SK-N-SH (cell line): ENCODE data around the gene KSR2. TPM values are rescaled to one million over a fixed set of nuclear protein-coding genes. Genes with fewer than 3 reads are reported as not detected.

Experiments used
- CTCF ChIA-PET: fragments of 300-600, 350-600 bp; formaldehyde crosslinking; extraction: SDS; loops from one replicate; lab custom pipeline; 2021; lab: Yijun Ruan, JAX
- POLR2A ChIA-PET: fragments of 350-600 bp; sonication (Branson Sonifier 250); formaldehyde crosslinking; extraction: SDS; loops from one replicate; lab custom pipeline; 2020; ENCODE audit warnings: antibody characterized with exemption, inconsistent platforms; lab: Yijun Ruan, JAX
- DNase-seq: peaks from one replicate; pipeline ENCODE4 v3.0.0; 2012
- H2AFZ ChIP-seq: fragments of 200-600 bp; sonication (generic); 2 replicates; pipeline ENCODE4 v1.8.1; 2016; ENCODE audit warnings: antibody characterized with exemption, mild to moderate bottlenecking, low read depth
- H3F3A ChIP-seq: fragments of 200-600 bp; sonication (generic); replicated peaks from 2 replicates; pipeline ENCODE3; 2016; ENCODE audit warnings: antibody characterized with exemption, mild to moderate bottlenecking; ENCODE audit not compliant: insufficient read depth
- H3K27ac ChIP-seq, 2 experiments: fragments of 200-500 bp in 1 of 2; fragments of 200-600 bp in 1 of 2; sonication (Bioruptor generic) in 1 of 2; sonication (generic), shearing (Covaris generic) in 1 of 2; 2 replicates each; pipeline versions ENCODE4 v1.5.1 to v1.6.1; 2014 to 2016; ENCODE audit warnings: low read depth in 2 of 2, inconsistent platforms in 1 of 2, low read length in 1 of 2, mild to moderate bottlenecking in 1 of 2, mixed read lengths in 1 of 2
- H3K27me3 ChIP-seq: fragments of 200-600 bp; sonication (generic), shearing (Covaris generic); 2 replicates; pipeline ENCODE4 v1.6.1; 2016; ENCODE audit warnings: mixed run types; ENCODE audit not compliant: insufficient read depth
- H3K36me3 ChIP-seq, 2 experiments: fragments of 200-500 bp in 1 of 2; fragments of 200-600 bp in 1 of 2; sonication (Bioruptor generic) in 1 of 2; sonication (generic) in 1 of 2; replicated peaks in 1 of 2; 2 replicates each; pipeline versions ENCODE3 to v1.5.1; 2014 to 2016; ENCODE audit warnings: low read length in 1 of 2, mild to moderate bottlenecking in 1 of 2; ENCODE audit not compliant: insufficient read depth in 2 of 2, control insufficient read depth in 1 of 2
- H3K4me1 ChIP-seq, 2 experiments: fragments of 200-500 bp in 1 of 2; fragments of 200-600 bp in 1 of 2; sonication (Bioruptor generic) in 1 of 2; sonication (generic), shearing (Covaris generic) in 1 of 2; 2 replicates each; pipeline versions ENCODE4 v1.5.1 to v1.6.1; 2014 to 2016; ENCODE audit warnings: low read depth in 1 of 2, low read length in 1 of 2, mixed run types in 1 of 2; ENCODE audit not compliant: insufficient read depth in 2 of 2, control insufficient read depth in 1 of 2
- H3K4me2 ChIP-seq: fragments of 200-600 bp; sonication (generic), shearing (Covaris generic); 2 replicates; pipeline ENCODE4 v1.6.1; 2017; ENCODE audit warnings: mixed run types
- H3K4me3 ChIP-seq, 2 experiments: fragments of 200-500 bp in 1 of 2; fragments of 200-600 bp in 1 of 2; sonication (Bioruptor generic) in 1 of 2; sonication (generic), shearing (Covaris generic) in 1 of 2; 2 replicates each; pipeline versions ENCODE4 v1.5.1 to v1.8.1; 2014 to 2016; ENCODE audit warnings: low read depth in 2 of 2, inconsistent platforms in 1 of 2, low read length in 1 of 2, mild to moderate bottlenecking in 1 of 2, mixed read lengths in 1 of 2, moderate library complexity in 1 of 2
- H3K79me2 ChIP-seq: fragments of 200-600 bp; sonication (generic); 2 replicates; pipeline ENCODE4 v1.8.1; 2017; ENCODE audit warnings: mild to moderate bottlenecking; ENCODE audit not compliant: insufficient read depth
- H3K9ac ChIP-seq: fragments of 200-600 bp; sonication (generic); 2 replicates; pipeline ENCODE4 v1.6.1; 2017; ENCODE audit warnings: mixed run types
- H3K9me2 ChIP-seq: fragments of 200-600 bp; sonication (generic); 2 replicates; pipeline ENCODE4 v1.6.1; 2017; ENCODE audit warnings: mixed run types
- H3K9me3 ChIP-seq: fragments of 200-600 bp; sonication (generic); 2 replicates; pipeline ENCODE4 v1.6.1; 2017; ENCODE audit warnings: mixed run types, mild to moderate bottlenecking, moderate library complexity
- H4K20me1 ChIP-seq: fragments of 200-600 bp; sonication (generic); 2 replicates; pipeline ENCODE4 v1.6.1; 2017; ENCODE audit warnings: mild to moderate bottlenecking, mixed run types; ENCODE audit not compliant: insufficient read depth
- ELF1 ChIP-seq: IDR thresholded peaks from 2 replicates; pipeline ENCODE4 v1.4.0; 2012
- EP300 ChIP-seq, 2 experiments: IDR thresholded peaks; 2 replicates each; pipeline versions ENCODE4 v1.4.0 to v1.6.1; 2012; ENCODE audit warnings: borderline replicate concordance in 1 of 2, low read depth in 1 of 2, low read length in 1 of 2
- FOSL2 ChIP-seq: IDR thresholded peaks from 2 replicates; pipeline ENCODE4 v1.4.0; 2012; ENCODE audit warnings: low read depth, mild to moderate bottlenecking, moderate library complexity, borderline replicate concordance
- FOXM1 ChIP-seq: IDR thresholded peaks from 2 replicates; pipeline ENCODE4 v1.4.0; 2012; ENCODE audit warnings: low read depth, mild to moderate bottlenecking
- GABPA ChIP-seq: IDR thresholded peaks from 2 replicates; pipeline ENCODE4 v1.4.0; 2012; ENCODE audit warnings: low read depth, mild to moderate bottlenecking
- TCF12 ChIP-seq: IDR thresholded peaks from 2 replicates; pipeline ENCODE4 v1.4.0; 2012
- WGBS: methylation state at CpG from one replicate; pipeline ENCODE4 v1.1.6; 2017; ENCODE audit warnings: low lambda C conversion rate; 5-methylcytosine and 5-hydroxymethylcytosine counted together
- polyA plus RNA-seq, 3 experiments: library from polyadenylated mRNA; depleted of rRNA; stranded (reverse); fragments of >200 nt; gene quantifications; 2 replicates each; pipeline ENCODE4 v1.2.3, GENCODE V29; 2012
- TF ChIP-seq, protein P1 (sequence below): IDR thresholded peaks from 2 replicates; pipeline ENCODE4 v1.6.1; 2012; ENCODE audit warnings: mild to moderate bottlenecking, low read depth, low read length, moderate library complexity
- TF ChIP-seq, protein P2 (sequence below): IDR thresholded peaks from 2 replicates; pipeline ENCODE4 v1.4.0; 2012; ENCODE audit warnings: low read depth
- TF ChIP-seq, protein P3 (sequence below): fragments of 200-600 bp; sonication (generic); IDR thresholded peaks from 2 replicates; pipeline ENCODE4 v1.6.1; 2017; ENCODE audit warnings: antibody characterized with exemption, mild to moderate bottlenecking, moderate library complexity
- TF ChIP-seq, protein P4 (sequence below): fragments of 150-350 bp; IDR thresholded peaks from 2 replicates; pipeline ENCODE4 v1.6.1; 2017; ENCODE audit warnings: antibody characterized with exemption, low read length, low read depth, borderline replicate concordance
- TF ChIP-seq, protein P5 (sequence below): IDR thresholded peaks from 2 replicates; pipeline ENCODE4; 2012

The KSR2 gene
- polyA plus RNA-seq, 1 of the 3 experiments (the other 2 are of a cell fraction) = 0.12 TPM

DNA sequence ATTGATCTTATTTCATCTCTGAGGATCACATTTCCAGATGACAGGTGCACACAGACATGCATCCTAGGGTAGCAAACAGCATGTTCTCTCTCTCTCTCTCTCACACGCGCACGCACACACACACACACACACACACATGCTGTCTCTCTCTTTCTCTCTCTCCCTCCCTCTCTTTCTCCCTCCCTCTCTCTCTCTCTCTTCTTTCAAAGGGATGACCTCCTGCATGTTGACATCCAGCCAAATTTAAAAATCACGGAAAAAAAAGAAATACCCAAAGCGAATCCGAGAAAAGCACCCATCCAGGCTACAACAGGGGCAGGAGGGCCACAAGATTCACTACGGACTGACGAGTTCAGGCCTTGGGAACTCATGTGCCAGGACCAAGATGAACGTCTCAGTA, 2.3 kb downstream of the KSR2 start (continued):
- TF ChIP-seq, protein P1, sequence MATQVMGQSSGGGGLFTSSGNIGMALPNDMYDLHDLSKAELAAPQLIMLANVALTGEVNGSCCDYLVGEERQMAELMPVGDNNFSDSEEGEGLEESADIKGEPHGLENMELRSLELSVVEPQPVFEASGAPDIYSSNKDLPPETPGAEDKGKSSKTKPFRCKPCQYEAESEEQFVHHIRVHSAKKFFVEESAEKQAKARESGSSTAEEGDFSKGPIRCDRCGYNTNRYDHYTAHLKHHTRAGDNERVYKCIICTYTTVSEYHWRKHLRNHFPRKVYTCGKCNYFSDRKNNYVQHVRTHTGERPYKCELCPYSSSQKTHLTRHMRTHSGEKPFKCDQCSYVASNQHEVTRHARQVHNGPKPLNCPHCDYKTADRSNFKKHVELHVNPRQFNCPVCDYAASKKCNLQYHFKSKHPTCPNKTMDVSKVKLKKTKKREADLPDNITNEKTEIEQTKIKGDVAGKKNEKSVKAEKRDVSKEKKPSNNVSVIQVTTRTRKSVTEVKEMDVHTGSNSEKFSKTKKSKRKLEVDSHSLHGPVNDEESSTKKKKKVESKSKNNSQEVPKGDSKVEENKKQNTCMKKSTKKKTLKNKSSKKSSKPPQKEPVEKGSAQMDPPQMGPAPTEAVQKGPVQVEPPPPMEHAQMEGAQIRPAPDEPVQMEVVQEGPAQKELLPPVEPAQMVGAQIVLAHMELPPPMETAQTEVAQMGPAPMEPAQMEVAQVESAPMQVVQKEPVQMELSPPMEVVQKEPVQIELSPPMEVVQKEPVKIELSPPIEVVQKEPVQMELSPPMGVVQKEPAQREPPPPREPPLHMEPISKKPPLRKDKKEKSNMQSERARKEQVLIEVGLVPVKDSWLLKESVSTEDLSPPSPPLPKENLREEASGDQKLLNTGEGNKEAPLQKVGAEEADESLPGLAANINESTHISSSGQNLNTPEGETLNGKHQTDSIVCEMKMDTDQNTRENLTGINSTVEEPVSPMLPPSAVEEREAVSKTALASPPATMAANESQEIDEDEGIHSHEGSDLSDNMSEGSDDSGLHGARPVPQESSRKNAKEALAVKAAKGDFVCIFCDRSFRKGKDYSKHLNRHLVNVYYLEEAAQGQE = no peak
- no peak for TF ChIP-seq TCF12
- no peak for TF ChIP-seq FOSL2
- no peak for TF ChIP-seq GABPA

DNA sequence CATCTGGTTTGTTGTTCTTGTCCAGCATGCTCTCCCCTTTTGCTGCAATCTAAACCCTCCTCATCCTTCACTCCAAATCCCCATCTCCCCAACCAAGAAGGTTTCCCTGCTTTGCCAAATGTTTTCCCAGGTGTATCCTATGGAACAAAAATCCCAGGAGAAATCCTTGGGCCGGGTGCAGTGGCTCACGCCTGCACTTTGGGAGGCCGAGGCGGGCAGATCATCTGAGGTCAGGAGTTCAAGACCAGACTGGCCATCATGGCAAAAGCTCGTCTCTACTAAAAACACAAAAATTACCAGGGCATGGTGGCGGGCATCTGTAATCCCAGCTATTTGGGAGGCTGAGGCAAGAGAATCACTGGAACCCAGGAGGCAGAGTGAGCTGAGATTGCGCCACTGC, 5.0 kb downstream of the KSR2 start:
- no peaks in the 10 kb centered on the region for H4K20me1 ChIP-seq
- H3K27me3 ChIP-seq = peaks cover 4% of the 10 kb centered on the region; the same call in 1 of the 2 replicates
- CTCF ChIA-PET = interaction anchor here (1.1 kb wide), 1 partner anchor 72 kb away, joined by 6 read pairs; no protein-coding TSS in a partner anchor
- no peak overlapping the region for H3K4me3 ChIP-seq
- no peak for DNase-seq
- no peak overlapping the region for H3K4me2 ChIP-seq
- POLR2A ChIA-PET = no interaction called here
- no peak overlapping the region for H2AFZ ChIP-seq
- TF ChIP-seq GABPA = no peak
- no peak for TF ChIP-seq ELF1
- no peak for TF ChIP-seq FOXM1
- WGBS = 53% methylated on average over 7 of the region's 7 CpGs
- no peak overlapping the region for H3K27ac ChIP-seq
- no peaks in the 10 kb centered on the region for H3K79me2 ChIP-seq
- H3K9me3 ChIP-seq = no peaks in the 10 kb centered on the region
- H3K9me2 ChIP-seq = no peaks in the 10 kb centered on the region
- H3F3A ChIP-seq = no peaks in the 10 kb centered on the region
- H3K4me1 ChIP-seq = peaks cover 0 to 3% of the 10 kb centered on the region in 2 experiments; a peak in 1 of 4 replicates
- no peak overlapping the region for H3K9ac ChIP-seq
- H3K36me3 ChIP-seq = no peaks in the 10 kb centered on the region

DNA sequence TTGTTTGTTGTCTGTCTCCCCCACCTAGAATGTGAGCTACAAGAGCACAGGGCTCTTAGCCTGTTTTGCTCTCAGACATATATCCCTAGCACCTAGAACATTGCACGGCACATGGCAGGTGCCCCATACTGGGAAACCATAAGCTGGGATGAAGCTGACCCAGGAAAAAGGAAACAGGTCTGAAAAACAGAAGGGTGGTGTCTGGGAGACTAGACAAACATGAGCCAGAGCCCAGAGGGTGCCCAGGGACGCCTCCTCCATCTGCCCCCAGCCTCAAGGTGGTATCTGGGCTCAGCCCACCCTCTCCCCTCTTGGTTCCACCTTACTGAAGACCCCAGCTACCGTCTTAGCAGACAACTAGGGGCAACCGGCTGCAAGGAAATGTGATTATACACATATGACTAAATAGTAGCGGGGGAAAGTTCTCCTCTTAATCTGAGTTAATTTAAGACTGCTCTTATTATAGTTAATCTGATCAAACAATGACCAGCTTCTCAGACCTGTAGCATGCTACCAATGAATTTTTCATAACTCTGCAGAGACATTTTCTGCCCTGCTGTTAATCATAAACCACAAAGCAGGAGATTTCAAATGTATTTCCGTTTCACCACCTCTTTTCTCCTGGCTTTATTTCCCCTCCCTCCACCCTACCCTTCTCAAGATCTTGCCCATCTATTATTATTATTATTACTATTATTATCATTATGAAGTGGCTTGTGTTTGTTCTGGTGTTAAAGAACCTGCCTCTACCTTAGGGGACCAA, 31.9 kb downstream of the KSR2 start:
- Histone ChIP-seq H3K9ac (no peak overlapping the region), H3K4me2 (no peak overlapping the region), H3K36me3 (no peaks in the 10 kb centered on the region), H3K9me2 (no peaks in the 10 kb centered on the region), H3K27ac (no peak overlapping the region), H3K9me3 (no peaks in the 10 kb centered on the region), H3F3A (no peaks in the 10 kb centered on the region), H4K20me1 (no peaks in the 10 kb centered on the region), H3K27me3 (no peaks in the 10 kb centered on the region), H3K4me3 (no peak overlapping the region), H2AFZ (no peak overlapping the region), H3K4me1 (no peaks in the 10 kb centered on the region), H3K79me2 (no peaks in the 10 kb centered on the region)
- 40% methylated on average over 6 of the region's 6 CpGs for WGBS
- ChIA-PET CTCF (no interaction called here), POLR2A (interaction anchor here (0.6 kb wide), 1 partner anchor 158 kb away, joined by 4 read pairs; no protein-coding TSS in a partner anchor)
- DNase-seq = no peak
- TF ChIP-seq, protein P1 = no peak
- TF ChIP-seq, protein P2, sequence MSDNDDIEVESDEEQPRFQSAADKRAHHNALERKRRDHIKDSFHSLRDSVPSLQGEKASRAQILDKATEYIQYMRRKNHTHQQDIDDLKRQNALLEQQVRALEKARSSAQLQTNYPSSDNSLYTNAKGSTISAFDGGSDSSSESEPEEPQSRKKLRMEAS = no peak
- TF ChIP-seq, protein P3, sequence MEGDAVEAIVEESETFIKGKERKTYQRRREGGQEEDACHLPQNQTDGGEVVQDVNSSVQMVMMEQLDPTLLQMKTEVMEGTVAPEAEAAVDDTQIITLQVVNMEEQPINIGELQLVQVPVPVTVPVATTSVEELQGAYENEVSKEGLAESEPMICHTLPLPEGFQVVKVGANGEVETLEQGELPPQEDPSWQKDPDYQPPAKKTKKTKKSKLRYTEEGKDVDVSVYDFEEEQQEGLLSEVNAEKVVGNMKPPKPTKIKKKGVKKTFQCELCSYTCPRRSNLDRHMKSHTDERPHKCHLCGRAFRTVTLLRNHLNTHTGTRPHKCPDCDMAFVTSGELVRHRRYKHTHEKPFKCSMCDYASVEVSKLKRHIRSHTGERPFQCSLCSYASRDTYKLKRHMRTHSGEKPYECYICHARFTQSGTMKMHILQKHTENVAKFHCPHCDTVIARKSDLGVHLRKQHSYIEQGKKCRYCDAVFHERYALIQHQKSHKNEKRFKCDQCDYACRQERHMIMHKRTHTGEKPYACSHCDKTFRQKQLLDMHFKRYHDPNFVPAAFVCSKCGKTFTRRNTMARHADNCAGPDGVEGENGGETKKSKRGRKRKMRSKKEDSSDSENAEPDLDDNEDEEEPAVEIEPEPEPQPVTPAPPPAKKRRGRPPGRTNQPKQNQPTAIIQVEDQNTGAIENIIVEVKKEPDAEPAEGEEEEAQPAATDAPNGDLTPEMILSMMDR = no peak
- TF ChIP-seq, protein P4, sequence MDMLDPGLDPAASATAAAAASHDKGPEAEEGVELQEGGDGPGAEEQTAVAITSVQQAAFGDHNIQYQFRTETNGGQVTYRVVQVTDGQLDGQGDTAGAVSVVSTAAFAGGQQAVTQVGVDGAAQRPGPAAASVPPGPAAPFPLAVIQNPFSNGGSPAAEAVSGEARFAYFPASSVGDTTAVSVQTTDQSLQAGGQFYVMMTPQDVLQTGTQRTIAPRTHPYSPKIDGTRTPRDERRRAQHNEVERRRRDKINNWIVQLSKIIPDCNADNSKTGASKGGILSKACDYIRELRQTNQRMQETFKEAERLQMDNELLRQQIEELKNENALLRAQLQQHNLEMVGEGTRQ = no peak
- TF ChIP-seq, protein P5, sequence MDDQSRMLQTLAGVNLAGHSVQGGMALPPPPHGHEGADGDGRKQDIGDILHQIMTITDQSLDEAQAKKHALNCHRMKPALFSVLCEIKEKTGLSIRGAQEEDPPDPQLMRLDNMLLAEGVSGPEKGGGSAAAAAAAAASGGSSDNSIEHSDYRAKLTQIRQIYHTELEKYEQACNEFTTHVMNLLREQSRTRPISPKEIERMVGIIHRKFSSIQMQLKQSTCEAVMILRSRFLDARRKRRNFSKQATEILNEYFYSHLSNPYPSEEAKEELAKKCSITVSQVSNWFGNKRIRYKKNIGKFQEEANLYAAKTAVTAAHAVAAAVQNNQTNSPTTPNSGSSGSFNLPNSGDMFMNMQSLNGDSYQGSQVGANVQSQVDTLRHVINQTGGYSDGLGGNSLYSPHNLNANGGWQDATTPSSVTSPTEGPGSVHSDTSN = no peak
- TF ChIP-seq EP300 (IDR thresholded peaks at IDR 0.05; ENCODE audit: borderline replicate concordance in 1 of 2, low read depth in 1 of 2, low read length in 1 of 2) (no peak), FOXM1 (no peak)
